Cardiac fibroblast (primary cell): ENCODE data around the gene ARHGAP40.

Source experiments
- DNase-seq, 2 donors: peaks; one replicate each; pipeline versions ENCODE4 v3.0.0 to v3.0.0-alpha.2; 2010; ENCODE audit warnings: low read depth in 2 of 2
- H3K4me3 ChIP-seq, 2 donors: replicated peaks in 1 of 2; 1 replicate in 1 of 2; 2 replicates in 1 of 2; pipeline ENCODE4 v1.5.1; 2011; ENCODE audit warnings: low read depth in 2 of 2, low read length in 2 of 2, mild to moderate bottlenecking in 2 of 2, moderate library complexity in 1 of 2
- CTCF ChIP-seq: IDR thresholded peaks from one replicate; pipeline ENCODE4 v1.5.1; 2011; ENCODE audit warnings: low read depth, mild to moderate bottlenecking, low read length, inconsistent platforms

ARHGAP40 gene

GRCh38 chr20:38628580-38629470 is 27.2 kb downstream of the ARHGAP40 start:
- DNase-seq: no peak
- TF ChIP-seq CTCF: no peak

GRCh38 chr20:38629979-38630378 is 28.4 kb downstream of the ARHGAP40 start:
- no peak for DNase-seq
- TF ChIP-seq CTCF: no peak
- H3K4me3 ChIP-seq: no peak overlapping the region

More at GRCh38 chr20:38628580-38629470, 27.2 kb downstream of the ARHGAP40 start:
- H3K4me3 ChIP-seq: no peak overlapping the region

- no peak for DNase-seq
- H3K4me3 ChIP-seq: no peak overlapping the region
- TF ChIP-seq CTCF: no peak
Observed at GRCh38 chr20:38630727-38631126, 29.1 kb downstream of the ARHGAP40 start.

GRCh38 chr20:38631155-38632022 is 29.8 kb downstream of the ARHGAP40 start:
- peak in 1 of 2 donors; percentile 52 for DNase-seq
- no peak overlapping the region for H3K4me3 ChIP-seq
- no peak for TF ChIP-seq CTCF

- TF ChIP-seq CTCF: peak; percentile 95
- H3K4me3 ChIP-seq: no peak overlapping the region
- DNase-seq: peak; percentile 50 to 61
Observed at GRCh38 chr20:38633577-38634093, 32.0 kb downstream of the ARHGAP40 start.

GRCh38 chr20:38635721-38636288 is 34.2 kb downstream of the ARHGAP40 start:
- DNase-seq: peak; percentile 23 to 83
- no peak overlapping the region for H3K4me3 ChIP-seq
- TF ChIP-seq CTCF: no peak
